Hematopoietic multipotent progenitor cell treated with erythropoietin and hydrocortisone succinate and interleukin-3 and kit ligand, for 8 days (in vitro differentiated cells): ENCODE data around the gene ZNF683.

Experiments used
- DNase-seq: peaks from one replicate; pipeline ENCODE4 v3.0.0-alpha.2; 2015

The ZNF683 gene

GRCh38 chr1:26384076-26384475, 11.5 kb upstream of the ZNF683 start:
- DNase-seq, result no peak

DNA sequence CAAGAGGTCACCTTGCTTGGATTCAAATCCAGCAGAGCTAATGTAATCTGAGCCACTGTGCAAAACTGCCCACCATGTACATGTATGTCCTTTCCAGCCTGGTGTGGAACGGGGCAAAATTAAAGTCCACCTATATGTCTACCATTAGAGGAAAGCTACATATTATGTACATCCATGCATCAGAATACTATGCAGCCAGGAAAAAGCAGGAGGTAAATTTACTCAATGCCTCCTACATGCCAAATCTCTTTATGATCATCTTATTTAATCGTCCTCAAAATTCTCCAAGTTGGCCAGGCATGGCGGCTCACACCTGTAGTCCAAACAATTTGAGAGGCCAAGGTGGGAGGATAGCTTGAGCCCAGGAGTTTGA, 6.3 kb upstream of the ZNF683 start:
- no peak for DNase-seq

GRCh38 chr1:26378088-26378878, 5.7 kb upstream of the ZNF683 start:
- peak; percentile 99 for DNase-seq

DNA sequence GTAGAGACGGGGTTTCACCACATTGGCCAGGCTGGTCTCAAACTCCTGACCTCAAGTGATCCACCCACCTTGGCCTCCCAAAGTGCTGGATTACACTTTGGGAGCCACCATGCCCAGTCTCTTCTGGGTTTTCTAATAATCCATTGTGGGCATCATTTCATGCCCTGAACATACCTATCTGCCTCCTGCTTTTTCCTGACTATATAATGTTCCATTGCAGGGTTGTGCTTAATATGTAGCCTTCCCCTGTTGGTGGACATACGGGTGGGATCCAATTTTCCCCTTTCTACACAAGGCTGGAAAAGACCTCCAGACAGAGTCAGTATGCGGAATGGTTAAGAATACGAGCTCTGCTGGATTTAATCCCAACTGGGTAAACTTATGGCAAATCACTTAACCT, 3.5 kb upstream of the ZNF683 start:
- DNase-seq, result no peak

GRCh38 chr1:26375081-26375480, 2.5 kb upstream of the ZNF683 start:
- DNase-seq, result no peak

- peak; percentile 26 for DNase-seq
Observed at GRCh38 chr1:26374361-26374760, 1.8 kb upstream of the ZNF683 start.

- DNase-seq, result peak; percentile 17
Observed at GRCh38 chr1:26373789-26374188, 1.2 kb upstream of the ZNF683 start.

GRCh38 chr1:26373281-26373680, 731 bp upstream of the ZNF683 start:
- no peak for DNase-seq

DNA sequence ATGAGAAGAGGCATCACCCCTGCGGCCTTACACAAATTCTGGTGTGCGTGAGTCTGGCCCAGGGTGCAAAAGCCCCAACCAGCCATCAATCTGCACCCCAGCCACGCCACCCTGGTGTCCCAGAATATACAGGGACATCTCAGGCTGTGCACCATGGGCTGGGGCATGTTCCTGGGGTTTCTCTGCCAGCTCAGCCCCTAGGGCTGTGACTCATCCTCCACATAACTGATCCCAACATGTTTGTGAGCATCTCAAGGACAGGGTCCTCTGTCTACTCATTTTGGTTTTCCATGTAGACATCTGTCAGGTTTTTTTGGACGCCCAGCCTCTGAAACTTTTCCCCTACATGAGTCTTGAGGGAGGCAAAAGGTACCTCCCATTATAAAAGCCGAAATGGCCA, 511 bp downstream of the ZNF683 start:
- no peak for DNase-seq

- no peak for DNase-seq
Observed at GRCh38 chr1:26370591-26371382, 1.8 kb downstream of the ZNF683 start.

DNA sequence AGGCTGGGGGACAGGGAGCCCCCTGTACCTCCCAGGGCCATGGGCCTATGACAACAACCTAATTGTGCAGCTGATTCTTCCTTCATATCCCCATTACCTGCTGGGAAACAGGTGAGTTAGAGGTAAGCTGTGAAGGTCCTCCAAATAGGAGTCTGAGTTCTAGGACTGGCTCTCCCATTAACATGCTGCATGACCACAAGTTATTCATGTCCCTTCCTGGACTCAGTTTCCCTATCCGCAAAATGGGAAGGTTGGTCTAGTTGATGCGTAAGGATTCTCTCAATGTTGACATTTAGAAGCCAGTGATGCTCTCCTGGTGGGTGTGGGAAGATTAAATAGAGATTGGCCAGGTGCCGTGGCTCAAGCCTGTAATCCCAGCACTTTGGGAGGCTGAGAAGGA, 4.1 kb downstream of the ZNF683 start:
- no peak for DNase-seq

DNA sequence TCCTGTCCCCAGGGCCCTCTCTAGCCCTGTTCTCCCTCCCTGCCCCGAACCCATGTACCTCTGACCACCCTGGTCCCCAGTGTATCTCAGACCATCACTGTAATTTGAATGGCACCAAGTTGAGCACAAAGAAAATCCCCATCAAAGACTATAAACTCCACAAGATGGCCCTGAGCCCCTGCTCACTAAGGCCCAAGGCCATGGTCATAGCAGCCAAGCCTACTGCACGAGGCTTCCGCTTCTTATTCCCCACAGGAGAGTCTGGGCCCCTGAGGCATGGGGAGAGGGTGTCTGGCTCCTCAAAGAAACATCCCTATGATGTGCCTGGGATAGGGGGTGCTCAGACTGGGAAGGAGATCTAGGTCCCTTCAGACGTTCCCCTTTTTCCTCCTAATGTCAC, 4.5 kb downstream of the ZNF683 start:
- no peak for DNase-seq

DNA sequence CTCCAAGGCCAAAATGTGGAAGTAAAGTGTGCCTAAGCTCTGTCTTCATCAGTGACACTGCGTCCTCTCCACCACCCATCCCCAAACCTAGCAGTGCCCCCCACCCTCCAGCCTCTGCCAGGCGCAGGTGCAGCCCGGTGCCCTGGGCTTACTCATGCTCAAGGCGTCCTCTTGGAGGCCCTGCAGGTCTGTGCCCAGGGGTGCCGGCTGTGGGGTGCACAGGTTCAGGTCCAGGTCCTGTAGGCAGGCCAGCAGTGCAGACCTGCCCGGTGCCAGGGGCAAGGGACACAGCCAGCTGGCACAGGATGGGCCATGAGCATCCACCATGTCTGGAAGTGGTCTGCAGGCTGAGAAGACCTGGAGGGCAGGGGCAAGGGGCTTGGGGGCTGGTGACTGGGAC, 5.1 kb downstream of the ZNF683 start:
- no peak for DNase-seq

DNA sequence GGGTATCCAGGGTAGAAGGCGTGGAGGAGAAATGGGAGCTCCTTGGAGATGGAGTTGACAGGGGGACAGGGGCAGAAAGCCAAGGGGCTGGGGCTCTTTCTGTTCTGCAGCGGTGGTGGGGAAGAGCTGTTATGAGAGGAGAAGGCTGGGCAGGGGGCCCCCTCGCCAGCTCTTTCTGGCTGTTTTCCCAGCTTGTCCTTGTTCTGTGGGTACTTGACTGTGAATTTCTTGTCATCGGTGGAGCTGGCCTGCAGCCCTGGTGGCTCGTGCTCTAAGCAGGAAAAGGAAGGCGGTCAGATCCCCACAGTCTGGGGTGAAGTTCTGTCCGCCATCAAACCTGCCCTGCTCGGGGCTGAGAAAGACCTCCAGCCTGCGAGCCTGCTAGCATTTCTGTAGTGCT, 7.6 kb downstream of the ZNF683 start:
- DNase-seq, result no peak

GRCh38 chr1:26363549-26364448, 8.8 kb downstream of the ZNF683 start:
- DNase-seq, result peak; percentile 86

DNA sequence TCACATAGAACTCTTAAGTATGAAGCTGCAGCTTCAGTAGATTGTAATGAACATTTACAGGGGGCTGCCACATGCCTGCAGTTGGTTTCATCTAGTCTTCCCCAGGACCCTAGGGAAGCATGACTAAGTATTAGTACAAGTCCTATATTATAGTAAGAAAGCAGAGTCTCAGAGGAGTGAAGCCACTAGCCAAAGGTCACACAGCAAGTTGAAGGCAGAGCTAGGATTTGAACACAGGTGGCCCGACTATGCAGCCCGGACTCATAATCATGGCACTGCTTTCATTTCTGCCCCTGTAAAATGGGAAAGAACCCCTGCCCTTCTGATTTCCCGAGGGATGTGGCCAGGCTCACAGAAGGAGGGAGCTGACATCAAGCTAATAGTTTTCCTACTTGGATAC, 10.2 kb downstream of the ZNF683 start:
- DNase-seq, result no peak

DNA sequence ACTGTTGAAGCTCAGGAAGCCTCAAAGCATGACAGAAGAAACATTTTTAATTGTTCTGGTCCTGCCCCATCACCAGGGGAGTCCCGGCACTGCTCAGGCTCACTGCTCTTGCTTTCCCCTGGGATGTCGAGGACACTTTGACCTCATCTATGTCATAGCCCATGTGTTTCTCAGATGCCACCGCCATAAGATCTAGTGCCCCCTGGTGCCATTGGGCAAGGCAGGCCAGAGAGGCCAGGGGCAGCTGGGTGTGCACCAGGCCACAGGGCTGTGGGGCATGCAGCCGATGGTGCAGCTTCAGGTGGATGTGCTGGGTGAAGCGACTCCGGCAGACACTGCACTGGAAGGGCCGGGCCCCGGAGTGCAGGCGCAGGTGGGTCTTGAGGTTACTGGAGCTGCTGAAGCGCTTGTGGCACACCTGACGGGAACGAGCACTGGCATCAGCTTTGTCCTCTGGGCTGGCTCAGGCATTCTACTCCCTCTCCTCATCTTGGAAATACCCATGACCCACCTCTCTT, 10.9 kb downstream of the ZNF683 start:
- DNase-seq, result no peak

GRCh38 chr1:26360807-26361604, 11.5 kb downstream of the ZNF683 start:
- peak; percentile 72 for DNase-seq

DNA sequence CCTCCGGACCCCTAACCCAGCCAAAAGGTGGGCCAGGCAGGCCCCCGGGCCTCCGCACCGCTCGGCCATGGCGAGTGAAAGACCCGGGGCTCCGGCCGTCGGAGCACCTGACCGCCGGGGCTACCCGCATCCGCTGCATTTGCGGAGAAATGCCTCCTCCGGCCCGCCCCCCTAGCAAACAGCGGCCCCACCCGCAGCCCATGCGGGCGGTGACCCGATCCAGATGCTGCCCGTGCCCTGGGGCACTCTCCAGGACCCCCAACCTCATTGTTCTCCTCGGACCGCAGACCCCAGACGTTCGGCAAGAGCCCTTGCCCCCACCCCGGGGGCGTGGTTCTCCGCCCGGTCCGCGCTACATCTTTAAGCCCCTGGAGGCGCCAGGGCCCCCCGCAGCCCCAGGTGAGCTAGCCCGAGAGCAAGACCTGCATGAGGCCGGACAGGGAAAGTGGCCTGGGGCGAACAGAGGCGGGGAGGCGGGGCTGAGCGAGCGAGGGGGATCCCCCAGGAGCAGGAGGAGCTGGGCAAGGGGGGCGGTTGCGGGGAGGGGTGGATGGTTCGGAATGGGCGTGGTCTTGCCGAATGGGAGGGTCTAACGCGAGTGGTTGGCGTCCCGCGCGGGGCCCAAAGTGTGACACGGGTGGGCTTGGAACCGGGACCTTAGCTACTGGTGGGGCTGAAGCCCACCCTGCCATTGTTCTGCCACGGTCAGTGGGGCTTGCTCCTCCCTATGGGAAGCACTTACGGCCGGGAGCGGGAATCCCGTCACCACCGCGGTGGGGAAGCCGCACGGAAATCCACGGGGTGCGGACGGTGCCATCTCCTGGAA, 12.4 kb downstream of the ZNF683 start:
- DNase-seq, result no peak

DNA sequence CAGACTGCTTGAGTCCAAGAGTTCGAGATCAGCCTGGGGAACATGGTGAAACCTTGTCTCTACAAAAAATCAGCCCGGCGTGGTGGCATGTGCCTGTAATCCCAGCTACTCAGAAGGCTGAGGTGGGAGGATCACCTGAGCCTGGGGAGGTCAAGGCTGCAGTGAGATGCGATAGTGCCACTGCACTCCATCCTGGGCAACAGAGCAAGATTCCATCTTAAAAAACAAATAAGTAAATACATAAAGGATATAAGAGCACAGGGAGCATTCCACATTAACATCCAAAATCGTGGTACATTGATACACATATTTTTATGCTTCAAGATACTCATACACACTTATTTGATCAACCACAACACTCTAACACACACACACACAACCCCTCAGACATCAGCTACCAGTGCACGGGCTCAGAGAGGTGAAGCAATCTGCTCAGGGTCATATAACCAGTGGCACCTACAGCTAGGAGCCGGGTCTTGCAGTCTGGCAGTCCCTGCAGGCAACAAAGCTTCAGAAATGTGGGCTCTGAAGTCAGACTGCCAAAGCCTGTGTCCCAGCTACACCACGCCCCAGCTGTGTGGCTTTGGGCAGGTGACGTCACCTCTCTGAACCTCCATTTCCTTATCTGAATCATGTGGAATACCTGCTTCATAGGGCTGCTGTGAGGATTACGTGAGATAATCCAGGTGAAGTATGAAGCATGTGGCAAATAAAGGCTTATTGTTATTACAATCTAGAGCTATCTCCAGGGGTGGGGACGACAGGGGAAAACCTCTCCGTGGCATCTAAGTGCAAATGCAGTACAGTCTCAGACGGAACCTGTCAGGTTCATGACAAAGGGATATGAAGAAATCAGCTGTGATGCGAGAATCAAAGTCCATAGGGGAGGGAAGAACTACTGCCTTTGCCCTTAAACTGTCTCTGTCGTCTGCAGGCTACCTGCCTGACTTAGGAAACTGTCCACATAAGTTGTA, 13.9 kb downstream of the ZNF683 start:
- no peak for DNase-seq
